Ovary (tissue), 3 donors: ENCODE data around the gene DDX18.

ENCODE experiments used
- EP300 ChIP-seq: sonication (generic); formaldehyde crosslinking; IDR thresholded peaks from one replicate; pipeline ENCODE4 v1.6.1; 2017; ENCODE audit warnings: antibody characterized with exemption
- POLR2A ChIP-seq: fragments of 450-650 bp; IDR thresholded peaks from one replicate; pipeline ENCODE4 v1.6.1; 2017; ENCODE audit warnings: antibody characterized with exemption, mild to moderate bottlenecking, moderate library complexity
- TF ChIP-seq, protein P1 (sequence below), 3 donors: fragments of 450-650 bp in 2 of 3; fragments of 200-600 bp in 1 of 3; IDR thresholded peaks; one replicate each; pipeline versions ENCODE4 v1.5.1 to v1.8.0; 2016 to 2022; ENCODE audit warnings: antibody characterized with exemption in 3 of 3, mild to moderate bottlenecking in 1 of 3
- donor health status: DM: no; HTN: no; CAD: no.

DNA sequence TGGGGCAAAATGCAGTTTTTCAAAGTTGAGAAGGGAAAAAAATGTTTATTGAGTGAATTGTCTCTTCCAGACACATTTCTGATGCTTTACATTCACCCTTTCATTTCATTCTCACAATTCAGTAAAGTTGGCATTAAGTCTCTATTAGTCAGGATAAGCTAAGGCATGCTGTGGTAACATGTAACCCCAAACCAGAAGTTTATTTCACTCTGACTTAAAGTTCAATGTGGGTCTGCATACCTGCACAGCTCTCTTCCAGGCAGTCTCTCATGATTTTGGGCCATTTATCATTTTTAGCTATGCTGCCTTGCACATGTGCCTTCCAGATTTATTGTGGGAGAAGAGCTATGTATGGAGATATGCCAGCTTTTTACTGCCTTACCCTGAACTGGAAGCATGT, 48.0 kb downstream of the DDX18 start:
- TF ChIP-seq, protein P1, sequence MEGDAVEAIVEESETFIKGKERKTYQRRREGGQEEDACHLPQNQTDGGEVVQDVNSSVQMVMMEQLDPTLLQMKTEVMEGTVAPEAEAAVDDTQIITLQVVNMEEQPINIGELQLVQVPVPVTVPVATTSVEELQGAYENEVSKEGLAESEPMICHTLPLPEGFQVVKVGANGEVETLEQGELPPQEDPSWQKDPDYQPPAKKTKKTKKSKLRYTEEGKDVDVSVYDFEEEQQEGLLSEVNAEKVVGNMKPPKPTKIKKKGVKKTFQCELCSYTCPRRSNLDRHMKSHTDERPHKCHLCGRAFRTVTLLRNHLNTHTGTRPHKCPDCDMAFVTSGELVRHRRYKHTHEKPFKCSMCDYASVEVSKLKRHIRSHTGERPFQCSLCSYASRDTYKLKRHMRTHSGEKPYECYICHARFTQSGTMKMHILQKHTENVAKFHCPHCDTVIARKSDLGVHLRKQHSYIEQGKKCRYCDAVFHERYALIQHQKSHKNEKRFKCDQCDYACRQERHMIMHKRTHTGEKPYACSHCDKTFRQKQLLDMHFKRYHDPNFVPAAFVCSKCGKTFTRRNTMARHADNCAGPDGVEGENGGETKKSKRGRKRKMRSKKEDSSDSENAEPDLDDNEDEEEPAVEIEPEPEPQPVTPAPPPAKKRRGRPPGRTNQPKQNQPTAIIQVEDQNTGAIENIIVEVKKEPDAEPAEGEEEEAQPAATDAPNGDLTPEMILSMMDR (IDR thresholded peaks at IDR 0.05), result no peak
- TF ChIP-seq EP300 (no peak), POLR2A (no peak)
